Fibroblast of lung (primary cell): ENCODE results near the gene GGCT. TPM values are rescaled to one million over a fixed set of nuclear protein-coding genes. Genes with fewer than 3 reads are reported as not detected.

Experiments used
- DNase-seq, 2 donors: peaks; one replicate each; pipeline versions ENCODE4 v3.0.0 to v3.0.0-alpha.2; 2010; ENCODE audit warnings: low read depth in 2 of 2
- H2AFZ ChIP-seq: 2 replicates; pipeline ENCODE4 v1.5.1; 2012; ENCODE audit warnings: low read length, control low read depth, inconsistent platforms
- H3K27ac ChIP-seq: 2 replicates; pipeline ENCODE4 v1.5.1; 2011; ENCODE audit warnings: low read length, control low read depth; ENCODE audit not compliant: insufficient read depth
- H3K27me3 ChIP-seq: 2 replicates; pipeline ENCODE4 v1.5.1; 2011; ENCODE audit warnings: mild to moderate bottlenecking, low read length; ENCODE audit not compliant: control insufficient read depth, insufficient read depth
- H3K36me3 ChIP-seq: 2 replicates; pipeline ENCODE4 v1.5.1; 2011; ENCODE audit warnings: low read length; ENCODE audit not compliant: control insufficient read depth, insufficient read depth
- H3K4me1 ChIP-seq: 2 replicates; pipeline ENCODE4 v1.5.1; 2011; ENCODE audit warnings: low read length; ENCODE audit not compliant: control insufficient read depth, insufficient read depth; ENCODE audit errors: extremely low read depth
- H3K4me2 ChIP-seq: 2 replicates; pipeline ENCODE4 v1.5.1; 2011; ENCODE audit warnings: low read length, control low read depth; ENCODE audit not compliant: insufficient read depth; ENCODE audit errors: extremely low read depth
- H3K4me3 ChIP-seq, 4 experiments: fragments of 200-600 bp in 1 of 4; sonication (generic) in 1 of 4; replicated peaks in 1 of 4; 2 replicates each; pipeline ENCODE4 v1.5.1; 2011 to 2016; ENCODE audit warnings: low read length in 4 of 4, low read depth in 3 of 4, mild to moderate bottlenecking in 3 of 4, control low read depth in 2 of 4, inconsistent platforms in 1 of 4, mixed read lengths in 1 of 4; ENCODE audit not compliant: insufficient read depth in 1 of 4; ENCODE audit errors: control extremely low read depth in 1 of 4
- H3K79me2 ChIP-seq: 2 replicates; pipeline ENCODE4 v1.5.1; 2012; ENCODE audit warnings: mild to moderate bottlenecking, low read length, inconsistent platforms; ENCODE audit not compliant: control insufficient read depth, insufficient read depth
- H3K9ac ChIP-seq: 2 replicates; pipeline ENCODE4 v1.5.1; 2011; ENCODE audit warnings: mild to moderate bottlenecking, low read length, control low read depth; ENCODE audit not compliant: insufficient read depth
- H3K9me3 ChIP-seq: 2 replicates; pipeline ENCODE4 v1.5.1; 2012; ENCODE audit warnings: low read depth, low read length; ENCODE audit not compliant: control insufficient read depth, insufficient read depth
- H4K20me1 ChIP-seq: 2 replicates; pipeline ENCODE4 v1.5.1; 2011; ENCODE audit warnings: low read length; ENCODE audit not compliant: control insufficient read depth, insufficient read depth; ENCODE audit errors: extremely low read depth
- CTCF ChIP-seq, 2 donors: IDR thresholded peaks in 1 of 2; conservative IDR thresholded peaks in 1 of 2; 1 replicate in 1 of 2; 2 replicates in 1 of 2; pipeline ENCODE4 v1.5.1; 2011 to 2012; ENCODE audit warnings: low read length in 2 of 2, control low read depth in 1 of 2, inconsistent platforms in 1 of 2, low read depth in 1 of 2, mild to moderate bottlenecking in 1 of 2
- EZH2 ChIP-seq: IDR thresholded peaks from 2 replicates; pipeline ENCODE4 v1.5.1; 2012; ENCODE audit warnings: low read length, control low read depth, mild to moderate bottlenecking; ENCODE audit errors: missing control alignments
- polyA plus RNA-seq, 2 donors: library from polyadenylated mRNA; depleted of rRNA in 1 of 2; stranded (reverse) in 1 of 2; unstranded in 1 of 2; fragments of >200 nt; gene quantifications; 2 replicates each; pipeline ENCODE4 v1.2.1, GENCODE V29; 2011 to 2012; ENCODE audit warnings: missing spikeins in 1 of 2
- total RNA-seq: library from RNA; depleted of rRNA; stranded (reverse); fragments of >200 nt; gene quantifications from 2 replicates; pipeline ENCODE4 v1.2.1, GENCODE V29; 2014

GGCT gene
- total and polyA plus RNA-seq, 2 donors (not counting 1 experiment from before 2014, with no cell fraction given) = 21.6 to 24.6 TPM

- no peaks in the 10 kb centered on the region for H3K27me3 ChIP-seq
- no peaks in the 10 kb centered on the region for H3K9me3 ChIP-seq
- H3K4me2 ChIP-seq = no peak overlapping the region
- H3K79me2 ChIP-seq = peaks cover 2% of the 10 kb centered on the region
- no peak overlapping the region for H3K9ac ChIP-seq
- no peak for TF ChIP-seq CTCF (conservative IDR thresholded peaks at IDR 0.05 in 1 of 2, IDR thresholded peaks at IDR 0.05 in 1 of 2; ENCODE audit: low read depth in 1 of 2, low read length in 2 of 2)
- no peak for TF ChIP-seq EZH2
- DNase-seq = no peak
- no peaks in the 10 kb centered on the region for H4K20me1 ChIP-seq
- H3K27ac ChIP-seq = peak overlapping the region; percentile 32
- H2AFZ ChIP-seq = no peak overlapping the region
- peaks cover 28% of the 10 kb centered on the region for H3K4me1 ChIP-seq
- no peaks in the 10 kb centered on the region for H3K36me3 ChIP-seq
- H3K4me3 ChIP-seq = no peak overlapping the region
Measured at GRCh38 chr7:30465811-30466180, 38.8 kb downstream of the GGCT start.

- Histone ChIP-seq H3K9ac (no peak overlapping the region), H3K27ac (no peak overlapping the region)
Measured at GRCh38 chr7:30465046-30465810, 39.4 kb downstream of the GGCT start.

GRCh38 chr7:30464231-30464671, 40.4 kb downstream of the GGCT start:
- Histone ChIP-seq H3K4me2 (no peak overlapping the region), H3K79me2 (peaks cover 2% of the 10 kb centered on the region), H3K27ac (no peak overlapping the region), H3K4me3 (no peak overlapping the region), H3K9ac (no peak overlapping the region), H2AFZ (no peak overlapping the region), H3K4me1 (peaks cover 23% of the 10 kb centered on the region), H3K9me3 (no peaks in the 10 kb centered on the region), H3K27me3 (no peaks in the 10 kb centered on the region), H4K20me1 (no peaks in the 10 kb centered on the region), H3K36me3 (no peaks in the 10 kb centered on the region)
- TF ChIP-seq CTCF (conservative IDR thresholded peaks at IDR 0.05 in 1 of 2, IDR thresholded peaks at IDR 0.05 in 1 of 2; ENCODE audit: low read depth in 1 of 2, low read length in 2 of 2) (no peak), EZH2 (no peak)
- DNase-seq = peak in 1 of 2 donors; percentile 49

More at GRCh38 chr7:30465046-30465810, 39.4 kb downstream of the GGCT start:
- Histone ChIP-seq H3K4me1 (peaks cover 24% of the 10 kb centered on the region), H4K20me1 (no peaks in the 10 kb centered on the region), H3K4me3 (no peak overlapping the region), H3K4me2 (no peak overlapping the region), H3K27me3 (no peaks in the 10 kb centered on the region), H3K79me2 (peaks cover 2% of the 10 kb centered on the region), H3K9me3 (no peaks in the 10 kb centered on the region), H3K36me3 (no peaks in the 10 kb centered on the region), H2AFZ (no peak overlapping the region)
- peak in 1 of 2 donors; percentile 80 for DNase-seq
- TF ChIP-seq EZH2 (no peak), CTCF (conservative IDR thresholded peaks at IDR 0.05 in 1 of 2, IDR thresholded peaks at IDR 0.05 in 1 of 2; ENCODE audit: low read depth in 1 of 2, low read length in 2 of 2) (no peak)
